DOHH2 (cell line): ENCODE results near the gene SLC29A2.
A peak's percentile ranks its signal among the peaks of the same experiment; 100 is the strongest.

ENCODE experiments used
- H3F3A ChIP-seq: fragments of 200-600 bp; sonication (generic), shearing (Covaris generic); 2 replicates; pipeline ENCODE4 v1.6.0; 2016; ENCODE audit warnings: antibody characterized with exemption, mild to moderate bottlenecking; ENCODE audit not compliant: control insufficient read depth, insufficient read depth
- H3K27ac ChIP-seq: fragments of 200-600 bp; sonication (generic); 2 replicates; pipeline ENCODE4 v1.5.1; 2014; ENCODE audit warnings: low read depth, mild to moderate bottlenecking, low read length, moderate library complexity
- H3K27me3 ChIP-seq: fragments of 200-600 bp; sonication (generic); 2 replicates; pipeline ENCODE4 v1.6.1; 2014; ENCODE audit warnings: mild to moderate bottlenecking, low read length, mixed read lengths; ENCODE audit not compliant: control insufficient read depth
- H3K36me3 ChIP-seq: fragments of 200-600 bp; sonication (generic); 2 replicates; pipeline ENCODE4 v1.6.1; 2014; ENCODE audit warnings: mild to moderate bottlenecking, low read length, moderate library complexity, mixed read lengths; ENCODE audit not compliant: control insufficient read depth
- H3K4me1 ChIP-seq: fragments of 200-600 bp; sonication (generic); 2 replicates; pipeline ENCODE4 v1.6.1; 2014; ENCODE audit warnings: mild to moderate bottlenecking, low read length, mixed read lengths; ENCODE audit not compliant: control insufficient read depth
- H3K4me2 ChIP-seq: fragments of 200-600 bp; sonication (generic); 2 replicates; pipeline ENCODE4 v1.6.0; 2014; ENCODE audit warnings: mild to moderate bottlenecking, low read length, moderate library complexity
- H3K4me3 ChIP-seq: fragments of 200-600 bp; sonication (generic); 2 replicates; pipeline ENCODE4 v1.5.1; 2014; ENCODE audit warnings: mild to moderate bottlenecking, low read length, mixed read lengths
- H3K79me2 ChIP-seq: fragments of 200-600 bp; sonication (generic); 2 replicates; pipeline ENCODE4 v1.6.1; 2014; ENCODE audit warnings: mild to moderate bottlenecking, low read length, mixed read lengths; ENCODE audit not compliant: control insufficient read depth
- H3K9me2 ChIP-seq: fragments of 200-600 bp; sonication (generic); replicated peaks from 2 replicates; pipeline ENCODE4 v1.6.1; 2014; ENCODE audit warnings: mild to moderate bottlenecking, low read length, mixed read lengths; ENCODE audit not compliant: control insufficient read depth
- H3K9me3 ChIP-seq: fragments of 200-600 bp; sonication (generic); 2 replicates; pipeline ENCODE4 v1.6.1; 2014; ENCODE audit warnings: antibody characterized with exemption, low read length, mixed read lengths; ENCODE audit not compliant: control insufficient read depth, insufficient read depth
- H4K20me1 ChIP-seq: fragments of 200-600 bp; sonication (generic); 2 replicates; pipeline ENCODE4 v1.6.0; 2014; ENCODE audit warnings: low read depth, mild to moderate bottlenecking, antibody characterized with exemption, low read length, moderate library complexity; ENCODE audit not compliant: control insufficient read depth, insufficient read depth
- CTCF ChIP-seq: fragments of 200-600 bp; sonication (generic); IDR thresholded peaks from one replicate; pipeline ENCODE4 v1.5.1; 2014; ENCODE audit warnings: antibody characterized with exemption, mild to moderate bottlenecking, low read depth, low read length; ENCODE audit not compliant: poor library complexity, severe bottlenecking
- EZH2phosphoT487 ChIP-seq: fragments of 200-600 bp; sonication (generic); IDR thresholded peaks from 2 replicates; pipeline ENCODE4 v1.6.1; 2017; ENCODE audit warnings: borderline replicate concordance, mild to moderate bottlenecking, antibody characterized with exemption, low read length, moderate library complexity, mixed read lengths

SLC29A2 gene

DNA sequence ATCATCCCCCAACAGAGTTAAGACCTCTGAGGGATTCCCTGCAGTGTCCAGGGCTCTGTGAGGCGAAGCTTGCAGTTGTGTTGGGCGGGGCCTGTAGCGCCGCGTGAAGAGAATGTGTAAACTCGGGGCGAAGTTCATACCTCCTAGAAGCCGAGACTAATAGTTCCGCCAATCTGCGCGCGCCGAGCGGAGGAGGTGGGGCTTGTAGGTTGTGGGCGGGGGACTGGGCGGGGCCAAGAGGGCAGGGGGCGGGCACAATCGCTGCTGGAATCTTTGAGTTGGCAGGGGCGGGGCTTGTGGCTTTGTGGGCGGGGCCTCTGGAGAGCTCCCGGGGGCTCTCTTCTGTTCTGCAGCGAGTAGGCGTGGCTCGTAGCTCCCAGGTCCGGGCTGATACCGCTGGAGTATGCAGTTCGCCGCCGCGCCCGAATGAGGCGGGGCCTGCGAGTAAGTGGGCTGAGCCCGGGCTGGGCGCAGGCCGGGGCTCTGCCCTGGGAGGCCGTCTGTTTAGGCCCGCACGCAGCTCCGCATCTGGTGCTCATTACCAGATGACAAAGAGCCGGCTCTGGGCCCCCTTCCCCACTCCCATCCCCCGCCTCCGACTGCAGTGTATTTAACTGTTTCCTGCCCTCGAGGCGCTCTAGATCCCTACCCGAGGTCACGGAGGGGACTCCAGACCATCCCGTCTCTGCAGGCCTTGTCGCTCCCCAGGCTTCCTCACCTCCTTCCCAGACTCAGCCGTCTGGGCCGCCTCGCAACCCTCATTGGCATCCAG, 58.8 kb downstream of the SLC29A2 start:
- peak overlapping the region; percentile 82 for H3K4me3 ChIP-seq
- no peak for TF ChIP-seq CTCF
- no peak for TF ChIP-seq EZH2phosphoT487
- no peaks in the 10 kb centered on the region for H4K20me1 ChIP-seq
- H3F3A ChIP-seq = peaks cover 4% of the 10 kb centered on the region; the same call in 1 of the 2 replicates
- H3K4me1 ChIP-seq = peaks cover 32% of the 10 kb centered on the region
- no peaks in the 10 kb centered on the region for H3K9me2 ChIP-seq
- no peaks in the 10 kb centered on the region for H3K36me3 ChIP-seq
- H3K4me2 ChIP-seq = peak overlapping the region; percentile 87
- H3K27ac ChIP-seq = peak overlapping the region; percentile 77
- no peaks in the 10 kb centered on the region for H3K79me2 ChIP-seq
- H3K9me3 ChIP-seq = no peaks in the 10 kb centered on the region
- no peaks in the 10 kb centered on the region for H3K27me3 ChIP-seq
